OCI-M1 (cell line): ENCODE data around the gene NARS2.
A peak's percentile ranks its signal among the peaks of the same experiment; 100 is the strongest.
"Not testable (repeated sequence)": the region's sequence is repeated elsewhere in the genome, so short reads cannot be mapped to it uniquely, and the experiment has no call there.

Experiments used
- DNase-seq: peaks from one replicate; lab custom pipeline; 2025; lab: John Stamatoyannopoulos, UW

Gene NARS2

GRCh38 chr11:78541537-78541936 is 33.1 kb downstream of the NARS2 start:
- no peak for DNase-seq

GRCh38 chr11:78540256-78540655 is 34.4 kb downstream of the NARS2 start:
- no peak for DNase-seq

GRCh38 chr11:78539506-78539905 is 35.2 kb downstream of the NARS2 start:
- DNase-seq, result no peak

GRCh38 chr11:78536933-78537332 is 37.7 kb downstream of the NARS2 start:
- no peak for DNase-seq

- no peak for DNase-seq
These were observed 38.7 kb downstream of the NARS2 start for GRCh38 chr11:78535920-78536319.

- DNase-seq, result no peak
These were observed 39.6 kb downstream of the NARS2 start for GRCh38 chr11:78535027-78535426.

- DNase-seq, result peak; percentile 95
These were observed 41.3 kb downstream of the NARS2 start for GRCh38 chr11:78533399-78533798.

GRCh38 chr11:78532991-78533390 is 41.7 kb downstream of the NARS2 start:
- DNase-seq, result no peak

- DNase-seq, result no peak
These were observed 48.0 kb downstream of the NARS2 start for GRCh38 chr11:78526497-78527146.

GRCh38 chr11:78525720-78526119 is 48.9 kb downstream of the NARS2 start:
- no peak for DNase-seq

GRCh38 chr11:78520230-78520629 is 54.4 kb downstream of the NARS2 start:
- DNase-seq, result no peak

- DNase-seq, result no peak
These were observed 58.4 kb downstream of the NARS2 start for GRCh38 chr11:78516281-78516680.

- DNase-seq, result no peak
These were observed 59.7 kb downstream of the NARS2 start for GRCh38 chr11:78514922-78515502.

GRCh38 chr11:78513085-78513484 is 61.6 kb downstream of the NARS2 start:
- not testable (repeated sequence) for DNase-seq

- DNase-seq, result no peak
These were observed 64.1 kb downstream of the NARS2 start for GRCh38 chr11:78510597-78510996.

- peak; percentile 77 for DNase-seq
These were observed 64.6 kb downstream of the NARS2 start for GRCh38 chr11:78510025-78510596.

- DNase-seq, result peak; percentile 87
These were observed 70.0 kb downstream of the NARS2 start for GRCh38 chr11:78504708-78505107.

- peak; percentile 91 for DNase-seq
These were observed 70.5 kb downstream of the NARS2 start for GRCh38 chr11:78504181-78504580.

GRCh38 chr11:78499971-78500370 is 74.7 kb downstream of the NARS2 start:
- DNase-seq, result no peak

GRCh38 chr11:78497293-78497692 is 77.4 kb downstream of the NARS2 start:
- DNase-seq, result peak; percentile 66

- DNase-seq, result no peak
These were observed 81.2 kb downstream of the NARS2 start for GRCh38 chr11:78493413-78493975.

- no peak for DNase-seq
These were observed 81.7 kb downstream of the NARS2 start for GRCh38 chr11:78492973-78493372.

- no peak for DNase-seq
These were observed 85.5 kb downstream of the NARS2 start for GRCh38 chr11:78489184-78489583.
